Epithelial cell of esophagus (primary cell): Measurements from ENCODE around the gene GRPR.
A peak's percentile ranks its signal among the peaks of the same experiment; 100 is the strongest.

Experiments
- DNase-seq: peaks from one replicate; pipeline ENCODE4 v3.0.0; 2010; ENCODE audit warnings: low read depth
- H3K4me3 ChIP-seq: 2 replicates; pipeline ENCODE4 v1.5.1; 2011; ENCODE audit warnings: mild to moderate bottlenecking, low read length, control low read depth
- CTCF ChIP-seq: IDR thresholded peaks from 2 replicates; pipeline ENCODE4 v1.5.1; 2011; ENCODE audit warnings: low read depth, mild to moderate bottlenecking, low read length, control low read depth, inconsistent platforms; ENCODE audit not compliant: insufficient read depth; ENCODE audit errors: missing control alignments

GRPR gene

DNA sequence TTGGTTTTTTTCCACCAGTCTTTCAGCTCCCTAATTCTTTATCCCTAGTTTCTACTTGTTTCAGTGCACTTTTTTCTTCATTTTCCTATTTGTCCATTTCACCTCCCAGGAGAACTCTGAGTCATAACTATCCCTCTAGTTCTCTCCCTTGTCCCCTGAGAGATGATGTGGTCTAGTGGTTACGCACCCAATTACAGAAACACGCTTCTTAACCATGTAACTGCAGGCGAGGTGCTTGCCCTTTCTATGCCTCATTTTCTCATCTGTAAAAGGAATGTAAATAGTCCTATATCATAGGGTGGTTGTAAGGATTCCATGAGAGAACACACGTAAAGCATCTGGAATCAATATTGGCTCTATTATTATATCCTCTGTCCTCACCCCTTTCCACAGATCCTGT, 8.8 kb upstream of the GRPR start:
- no peak overlapping the region for H3K4me3 ChIP-seq
- no peak for DNase-seq
- TF ChIP-seq CTCF: no peak

DNA sequence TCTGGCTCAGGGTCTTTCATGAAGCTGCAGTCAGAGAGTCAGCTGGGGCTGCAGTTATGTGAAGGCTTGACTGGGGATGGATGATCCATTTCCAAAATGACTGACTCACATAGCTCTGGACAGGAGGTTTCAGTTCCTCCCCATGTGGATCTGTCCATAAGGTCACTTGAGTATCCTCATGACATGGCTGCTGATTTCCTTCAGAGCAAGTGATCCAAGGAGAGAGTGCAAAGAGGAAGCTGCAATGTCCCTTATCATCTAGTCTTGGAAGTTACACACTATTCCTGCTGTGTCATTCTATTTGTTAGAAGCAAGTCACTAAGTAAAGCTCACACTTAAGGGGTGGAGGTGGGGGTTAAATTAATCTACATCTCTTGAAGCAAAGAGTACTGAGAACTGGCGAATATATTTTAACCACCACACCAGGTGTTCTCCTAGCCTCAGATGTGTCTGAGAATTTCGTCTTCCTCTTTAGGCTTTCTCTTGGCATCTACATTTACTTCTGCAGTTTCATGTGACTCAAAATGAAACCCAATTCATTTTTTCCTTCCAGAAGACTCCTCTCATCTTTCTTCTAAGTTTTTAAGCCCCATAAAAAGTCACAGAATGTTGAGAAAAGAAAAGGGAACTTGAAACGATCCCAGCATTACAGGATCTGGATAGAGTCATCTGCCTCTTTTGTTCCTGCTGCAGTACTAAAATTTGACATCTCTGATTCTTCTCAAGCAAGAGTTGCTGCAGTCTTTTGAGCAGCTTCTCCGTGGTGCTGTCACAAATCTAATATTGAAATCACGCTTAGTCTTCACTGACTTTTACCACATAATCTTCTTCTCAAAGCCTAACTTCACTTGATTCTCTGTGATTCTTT, 3.8 kb upstream of the GRPR start:
- DNase-seq: no peak
- no peak overlapping the region for H3K4me3 ChIP-seq
- no peak for TF ChIP-seq CTCF

- no peak for TF ChIP-seq CTCF
- DNase-seq: no peak
- no peak overlapping the region for H3K4me3 ChIP-seq
These were observed 2.9 kb upstream of the GRPR start for GRCh38 chrX:16120431-16120830.

GRCh38 chrX:16124201-16124600, 836 bp downstream of the GRPR start:
- H3K4me3 ChIP-seq: no peak overlapping the region
- peak; percentile 33 for DNase-seq
- TF ChIP-seq CTCF: no peak

DNA sequence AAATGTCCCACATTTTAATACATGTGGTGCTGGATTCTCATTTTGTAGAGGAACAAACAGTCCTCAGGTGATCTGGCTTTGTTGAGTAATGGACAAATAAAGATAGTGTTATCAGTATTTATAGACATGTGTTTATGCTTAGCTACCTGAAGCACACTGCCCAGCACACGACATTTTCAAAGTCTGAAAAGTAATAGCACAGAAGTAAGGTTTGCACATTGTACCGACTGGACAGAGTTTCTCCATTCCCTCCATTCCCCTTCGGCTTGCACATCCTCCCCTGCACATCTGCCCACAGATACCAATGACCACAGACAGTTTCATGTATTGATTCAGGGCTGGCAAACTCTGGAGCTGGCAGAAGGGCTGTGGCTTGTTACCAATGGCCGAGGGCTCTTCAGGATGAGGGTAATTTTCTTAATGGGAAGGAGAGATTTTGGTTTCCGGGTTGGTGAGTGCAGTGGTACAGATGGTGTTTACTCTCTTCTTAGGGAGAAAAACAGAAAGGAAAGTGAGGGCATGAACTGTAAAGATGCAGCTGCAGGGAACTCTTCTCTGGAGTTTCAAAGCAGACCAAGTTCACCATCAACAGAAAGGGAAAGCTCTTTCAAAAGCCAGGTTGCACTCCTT, 2.3 kb downstream of the GRPR start:
- TF ChIP-seq CTCF: no peak
- DNase-seq: no peak
- H3K4me3 ChIP-seq: no peak overlapping the region

DNA sequence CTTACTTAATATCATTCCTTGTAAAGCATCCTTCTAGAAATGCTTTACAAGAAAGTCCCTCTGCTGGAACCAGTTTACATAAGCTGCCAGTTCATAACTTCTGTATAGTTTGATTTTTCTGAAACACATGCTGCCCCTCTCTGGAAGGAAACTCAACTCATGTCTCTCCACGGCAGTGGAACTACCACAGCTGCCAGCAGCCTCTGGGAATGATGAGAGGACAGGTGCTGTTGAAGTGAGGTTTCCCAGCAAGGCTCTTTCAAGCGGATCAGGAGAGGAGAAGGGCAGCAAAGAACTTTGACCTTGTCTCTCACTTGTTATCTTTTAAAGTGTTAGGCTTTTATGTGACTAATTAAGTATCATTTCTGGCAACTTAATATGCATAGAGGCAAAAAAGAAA, 7.3 kb downstream of the GRPR start:
- no peak for TF ChIP-seq CTCF
- H3K4me3 ChIP-seq: no peak overlapping the region
- no peak for DNase-seq
